NCI-H128 (cell line): ENCODE measurements around the gene PROP1.
"Not testable (repeated sequence)": the region's sequence is repeated elsewhere in the genome, so short reads cannot be mapped to it uniquely, and the experiment has no call there.

Experiments used
- DNase-seq: peaks from one replicate; lab custom pipeline; 2025; ENCODE audit not compliant: unreplicated experiment; lab: John Stamatoyannopoulos, UW

The PROP1 gene

GRCh38 chr5:177982956-177983355 is 13.1 kb downstream of the PROP1 start:
- DNase-seq, result no peak

GRCh38 chr5:177982072-177982727 is 13.8 kb downstream of the PROP1 start:
- DNase-seq, result no peak

DNA sequence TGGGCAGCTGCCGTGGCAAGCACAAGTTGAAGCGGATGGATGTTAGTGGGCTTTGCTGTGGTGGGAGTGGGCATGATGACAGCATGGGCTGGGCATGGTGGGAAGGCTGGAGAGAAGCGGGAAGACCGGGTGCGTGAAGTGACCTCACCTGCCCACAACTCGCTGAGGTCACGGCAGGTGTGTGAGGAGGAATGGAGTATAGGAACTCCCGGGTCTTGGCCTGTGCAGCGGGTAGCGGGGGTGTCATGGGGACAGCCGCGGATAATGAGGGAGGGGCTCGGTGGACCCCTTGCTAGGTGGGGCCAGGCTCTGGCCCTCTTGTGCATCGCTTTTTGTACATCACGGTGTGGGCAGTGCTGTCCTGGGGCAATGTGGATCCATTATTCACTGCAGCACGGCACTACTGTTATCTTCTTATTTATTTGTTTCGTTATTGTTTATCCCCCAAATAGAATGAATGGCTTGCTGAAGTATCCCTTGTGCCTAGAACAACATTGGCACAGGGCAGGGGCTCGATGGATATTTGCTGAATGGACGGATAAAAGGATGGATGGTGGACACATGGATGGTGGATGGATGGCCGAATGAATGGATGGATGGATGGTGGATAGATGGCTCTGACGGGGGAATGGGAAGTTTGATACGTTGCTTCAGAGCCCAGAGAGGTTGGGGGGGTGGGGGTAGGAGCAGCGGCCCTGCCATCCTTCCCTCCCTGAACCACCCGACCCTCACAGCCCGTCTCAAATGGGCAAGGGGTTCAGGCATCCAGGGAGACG is 14.6 kb downstream of the PROP1 start:
- DNase-seq, result no peak

- no peak for DNase-seq
These were observed 15.3 kb downstream of the PROP1 start for GRCh38 chr5:177980743-177981151.

DNA sequence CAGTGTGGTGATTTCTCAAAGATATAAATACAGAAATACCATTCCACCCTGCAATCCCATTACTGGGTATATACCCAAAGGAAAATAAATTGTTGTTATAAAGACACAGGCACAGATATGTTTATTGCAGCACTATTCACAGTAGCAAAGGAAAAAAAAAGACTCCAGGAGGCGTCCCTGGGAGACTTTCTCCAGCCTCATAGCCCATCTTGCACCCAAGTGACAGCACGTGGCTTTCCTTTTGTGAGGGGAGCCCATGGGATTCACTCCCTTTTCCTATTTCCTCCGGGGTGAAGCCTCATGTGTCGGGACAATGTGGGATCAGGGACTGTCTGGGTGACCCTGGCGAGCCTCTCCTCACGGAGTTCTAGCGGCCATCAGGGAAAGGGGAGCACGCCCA is 18.4 kb downstream of the PROP1 start:
- not testable (repeated sequence) for DNase-seq

DNA sequence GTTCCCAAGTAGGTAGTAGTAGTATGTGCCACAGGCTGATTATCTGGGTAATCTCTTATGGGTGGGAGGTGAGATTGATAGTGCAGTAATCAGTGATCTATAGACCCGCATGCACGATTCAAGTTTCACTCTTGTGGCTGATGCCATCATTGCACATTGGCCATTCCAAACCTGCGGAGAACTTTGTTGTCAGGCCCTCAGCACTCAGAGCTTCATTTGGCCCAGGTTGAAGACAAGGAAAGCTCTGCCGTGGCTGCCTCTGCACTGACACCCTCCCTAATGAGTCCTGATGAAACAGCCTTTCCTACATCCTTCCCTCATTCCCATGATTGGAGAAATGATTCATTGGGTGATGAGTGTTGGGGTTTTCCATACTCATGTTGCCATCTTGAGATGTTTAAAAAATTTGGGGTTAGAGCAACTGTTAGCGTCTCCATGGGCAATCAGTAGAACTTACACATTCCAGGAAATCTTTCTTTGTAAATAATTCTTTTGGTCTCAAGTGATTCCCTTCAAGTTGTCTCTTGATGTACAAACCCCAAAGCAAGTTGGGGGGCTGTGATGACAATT is 22.9 kb downstream of the PROP1 start:
- DNase-seq, result no peak

DNA sequence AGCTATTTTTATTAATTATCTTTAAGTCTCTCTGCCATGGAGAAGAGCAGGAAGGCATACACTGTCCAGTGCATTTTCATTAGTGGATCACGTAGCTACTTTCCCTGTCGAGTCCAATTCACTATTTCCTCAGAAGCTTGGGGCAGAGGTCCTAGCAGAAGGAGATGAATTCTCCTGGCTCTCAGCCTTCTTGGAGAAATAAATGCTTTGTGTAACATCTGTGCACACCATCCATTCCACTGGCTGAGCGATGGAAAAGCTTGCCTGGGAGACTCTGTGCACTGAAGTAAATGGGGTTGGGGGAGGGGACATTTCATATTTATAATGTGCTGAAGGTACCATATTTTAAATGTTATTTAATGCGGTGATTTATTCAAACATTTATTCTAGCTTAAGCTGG is 23.4 kb downstream of the PROP1 start:
- no peak for DNase-seq

- DNase-seq, result not testable (repeated sequence)
These were observed 24.0 kb downstream of the PROP1 start for GRCh38 chr5:177972014-177972413.

GRCh38 chr5:177968661-177969211 is 27.3 kb downstream of the PROP1 start:
- no peak for DNase-seq

DNA sequence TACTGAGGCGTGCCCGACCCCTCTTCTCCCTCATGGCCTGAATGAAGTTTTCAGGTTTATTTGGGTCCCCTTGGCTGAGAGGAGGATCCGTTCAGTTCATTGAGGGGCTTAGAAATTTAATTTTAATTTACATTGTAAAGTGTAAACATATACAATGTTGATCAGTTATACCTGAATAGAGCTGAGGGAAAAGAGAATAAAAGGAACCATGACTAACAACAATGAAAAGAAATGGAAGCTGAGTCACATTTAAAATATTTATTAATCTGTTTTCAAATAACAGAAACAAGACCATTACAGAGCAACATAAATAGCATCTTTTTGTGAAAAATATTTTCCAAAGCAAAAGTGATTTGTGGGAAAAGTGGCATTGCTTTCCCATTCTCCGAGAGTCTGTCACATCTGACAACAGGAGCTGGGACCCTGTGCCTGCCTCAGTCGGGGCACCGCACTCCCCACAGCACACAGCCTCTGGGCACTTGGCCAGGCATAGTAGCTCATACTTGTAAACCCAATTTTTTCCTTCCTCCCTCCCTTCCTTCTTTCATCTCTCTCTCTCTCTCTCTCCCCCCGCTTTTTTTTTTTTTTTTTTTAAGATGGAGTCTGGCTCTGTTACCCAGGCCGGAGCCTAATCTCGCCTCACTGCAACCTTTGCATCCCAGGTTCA is 28.7 kb downstream of the PROP1 start:
- DNase-seq, result no peak

- no peak for DNase-seq
These were observed 29.2 kb downstream of the PROP1 start for GRCh38 chr5:177966839-177967166.

GRCh38 chr5:177966009-177966838 is 29.8 kb downstream of the PROP1 start:
- DNase-seq, result no peak

DNA sequence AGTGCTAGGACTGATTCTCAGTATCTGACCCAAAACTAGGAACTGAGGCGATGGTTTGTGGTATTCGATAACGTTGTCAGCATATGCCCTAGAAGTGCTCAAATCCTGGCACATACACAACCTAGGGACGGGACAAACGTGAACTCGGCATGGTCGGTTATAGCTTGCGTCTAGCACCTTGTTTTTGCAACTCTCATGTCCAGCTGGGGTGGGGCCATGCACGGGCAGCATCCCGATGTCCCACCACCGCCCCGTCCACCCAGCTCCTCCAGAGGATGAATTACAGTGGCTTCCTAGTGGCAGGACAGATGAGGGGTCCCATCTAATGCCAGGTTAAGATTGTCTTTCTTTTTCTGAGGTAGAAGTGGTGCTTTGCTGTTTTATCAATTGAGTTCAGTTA is 31.6 kb downstream of the PROP1 start:
- no peak for DNase-seq

DNA sequence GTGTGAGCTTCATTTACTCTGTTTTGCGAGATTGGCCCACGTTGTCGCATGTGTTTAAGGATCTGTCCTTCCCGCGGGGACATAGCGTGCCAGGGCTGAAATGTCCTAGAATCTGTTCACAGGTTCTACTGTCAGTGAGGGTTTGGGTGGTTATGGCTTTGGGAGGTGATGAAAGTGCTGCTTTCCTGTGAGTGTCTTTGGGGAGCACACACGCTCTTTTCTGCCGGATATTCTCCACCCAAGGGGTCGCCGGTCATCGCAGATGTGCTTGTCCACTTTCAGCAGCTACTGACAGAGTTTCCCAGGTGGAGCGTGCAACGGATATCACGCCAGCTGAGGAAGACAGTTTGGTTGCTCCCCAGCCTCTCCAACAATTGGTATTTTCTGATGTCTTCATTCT is 32.1 kb downstream of the PROP1 start:
- DNase-seq, result no peak

GRCh38 chr5:177959315-177959714 is 36.7 kb downstream of the PROP1 start:
- DNase-seq, result no peak

GRCh38 chr5:177958696-177959095 is 37.3 kb downstream of the PROP1 start:
- no peak for DNase-seq

DNA sequence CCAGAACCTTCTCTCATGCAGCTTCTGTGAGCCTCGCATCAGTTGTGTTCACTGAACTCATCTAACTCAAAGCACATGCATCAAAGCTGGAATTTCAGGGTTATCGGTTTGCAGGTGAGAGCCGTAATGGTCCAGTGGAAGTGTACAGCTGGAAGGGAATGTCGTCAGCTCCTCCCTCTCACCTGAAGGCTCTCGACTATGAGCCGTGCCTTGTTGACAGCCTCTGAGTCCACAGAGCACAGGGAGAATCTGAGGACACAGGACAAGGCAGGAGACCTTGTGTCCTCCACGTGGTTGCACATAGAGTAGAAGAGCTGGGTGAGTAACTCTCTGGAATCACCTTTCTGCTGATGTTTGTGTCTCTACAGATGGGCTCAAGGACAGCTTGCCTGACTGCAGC is 38.8 kb downstream of the PROP1 start:
- DNase-seq, result no peak

- DNase-seq, result not testable (repeated sequence)
These were observed 42.9 kb downstream of the PROP1 start for GRCh38 chr5:177953101-177953500.

- not testable (repeated sequence) for DNase-seq
These were observed 46.4 kb downstream of the PROP1 start for GRCh38 chr5:177949656-177950055.

DNA sequence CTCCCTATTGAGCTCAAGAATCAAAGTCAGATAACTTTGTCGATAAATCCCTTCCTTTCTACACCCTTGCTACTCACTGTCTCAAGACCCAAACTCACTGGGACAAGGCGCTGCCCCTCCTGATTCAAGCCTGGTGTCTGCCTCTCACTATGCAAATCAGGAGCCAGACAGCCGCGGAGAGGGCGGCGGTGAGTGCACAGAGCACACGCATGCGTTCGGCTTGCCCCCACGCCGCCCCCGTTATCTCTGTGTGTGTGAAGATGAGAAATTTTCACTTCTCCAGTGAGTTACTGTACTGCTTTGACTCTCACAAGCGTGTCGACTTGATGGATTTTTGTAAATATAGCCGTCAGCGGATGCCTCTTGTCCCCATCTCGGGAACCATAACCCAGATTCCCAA is 47.0 kb downstream of the PROP1 start:
- DNase-seq, result not testable (repeated sequence)

DNA sequence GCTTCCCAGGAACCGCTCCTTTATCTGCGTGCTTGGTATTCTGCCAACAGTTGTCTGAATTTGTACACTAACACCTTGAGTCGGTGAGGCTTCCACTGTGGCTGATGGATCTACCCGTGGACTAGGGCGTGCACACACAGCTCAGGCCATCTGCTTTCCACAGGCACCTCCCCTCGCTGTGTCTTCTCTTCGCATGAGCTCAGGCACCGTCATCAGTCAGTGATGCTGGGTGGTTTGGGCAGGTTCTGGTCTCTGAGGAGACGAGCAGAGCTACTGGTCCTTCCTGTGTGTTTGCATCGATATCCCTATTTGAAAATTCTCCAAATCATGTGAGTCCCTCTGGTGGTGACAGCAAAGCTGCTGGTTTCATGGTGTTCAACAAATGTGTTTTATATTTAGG is 48.1 kb downstream of the PROP1 start:
- not testable (repeated sequence) for DNase-seq
